ENCODE results near the gene WIPF1.

WIPF1 gene

DNA sequence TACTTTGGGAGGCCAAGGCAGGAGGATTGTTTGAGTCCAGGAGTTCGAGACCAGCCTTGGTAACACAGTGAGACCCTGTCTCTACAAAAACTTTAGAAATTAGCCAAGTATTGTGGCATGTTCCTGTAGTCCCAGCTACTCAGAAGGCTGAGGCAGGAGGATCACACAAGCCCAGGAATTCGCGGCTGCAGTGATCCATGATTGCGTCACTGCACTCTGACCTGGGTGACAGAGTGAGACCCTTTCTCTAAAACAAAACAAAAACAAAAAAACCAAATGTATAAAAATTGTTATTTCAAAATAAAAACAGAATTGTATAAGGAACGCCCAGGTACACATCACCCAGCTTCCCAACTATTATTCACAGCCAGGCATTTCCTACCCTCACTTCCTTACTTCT lies 56.7 kb downstream of the WIPF1 start:
- DNase-seq (ENCODE audit: low read depth) = no peak

- no peak for DNase-seq (ENCODE audit: low read depth)
Observed at GRCh38 chr2:174535757-174536703, 61.6 kb downstream of the WIPF1 start.

DNA sequence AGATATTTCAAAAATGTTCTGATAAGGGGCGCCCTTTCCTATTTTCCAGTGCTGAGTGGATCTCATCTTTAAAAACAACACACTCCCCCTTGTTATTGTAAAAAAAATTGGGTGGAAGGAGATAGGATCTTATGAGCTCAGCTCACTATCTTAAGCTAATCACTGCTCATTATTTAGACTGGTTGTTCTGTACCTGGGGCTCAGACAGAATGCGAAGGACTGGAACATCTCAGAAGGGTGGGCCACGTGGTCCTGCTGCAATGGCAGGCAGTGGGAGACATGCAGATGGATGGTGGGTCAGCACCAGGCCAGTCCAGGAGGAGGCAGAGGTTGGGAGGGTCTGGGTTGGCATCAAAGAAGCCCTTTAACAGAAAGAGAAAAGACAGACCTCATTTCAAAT lies 62.5 kb downstream of the WIPF1 start:
- no peak for DNase-seq (ENCODE audit: low read depth)

GRCh38 chr2:174529916-174530315 lies 67.7 kb downstream of the WIPF1 start:
- no peak for DNase-seq (ENCODE audit: low read depth)

DNA sequence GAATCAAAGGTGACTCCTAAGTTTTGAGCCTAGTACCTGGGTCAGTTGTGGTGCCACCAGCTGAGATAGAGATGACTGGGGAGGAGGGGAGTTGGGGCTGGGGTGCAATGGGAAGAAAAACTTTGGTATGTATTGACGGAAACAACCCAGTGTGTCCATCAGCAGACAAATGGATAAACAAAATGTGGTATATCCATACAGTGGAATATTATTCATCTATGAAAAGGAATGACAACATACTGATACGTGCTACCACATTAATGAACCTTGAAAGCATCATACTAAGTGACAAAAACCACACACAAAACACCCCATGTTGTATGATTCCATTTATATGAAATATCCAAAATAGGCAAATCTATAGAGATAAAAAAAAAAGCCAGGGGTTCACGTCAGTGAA lies 69.6 kb downstream of the WIPF1 start:
- DNase-seq (ENCODE audit: low read depth) = no peak

DNA sequence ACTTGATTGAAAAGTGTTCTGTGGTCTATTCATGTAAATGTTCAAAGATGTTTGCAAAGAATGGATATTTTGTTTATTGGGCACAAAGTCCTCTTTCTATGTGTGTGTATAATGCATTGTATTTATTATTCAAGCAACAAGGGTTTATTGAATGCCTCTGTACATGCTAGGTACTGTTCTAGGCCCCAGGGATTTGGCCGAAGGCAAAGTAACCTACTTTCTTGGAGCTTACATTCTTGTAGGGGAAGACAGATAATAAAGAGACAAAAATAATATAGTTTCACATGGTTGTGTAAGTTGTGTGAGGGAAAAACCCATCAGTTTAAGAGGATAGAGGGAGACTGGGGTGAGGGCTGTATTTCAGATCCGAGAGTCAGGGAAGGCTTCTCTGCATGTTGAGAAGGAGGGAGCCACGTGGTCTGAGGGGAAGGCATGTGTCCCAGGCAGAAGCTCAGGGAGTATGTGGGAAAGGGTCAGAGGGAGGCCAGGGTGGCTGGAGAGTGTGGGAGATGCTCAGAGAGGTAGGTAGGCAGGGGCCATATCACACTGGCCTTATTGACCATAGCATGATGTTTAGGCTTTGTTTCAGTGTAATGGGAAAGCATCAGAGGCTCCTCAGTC lies 70.4 kb downstream of the WIPF1 start:
- DNase-seq (ENCODE audit: low read depth) = no peak

GRCh38 chr2:174524527-174524926 lies 73.1 kb downstream of the WIPF1 start:
- DNase-seq (ENCODE audit: low read depth) = no peak

DNA sequence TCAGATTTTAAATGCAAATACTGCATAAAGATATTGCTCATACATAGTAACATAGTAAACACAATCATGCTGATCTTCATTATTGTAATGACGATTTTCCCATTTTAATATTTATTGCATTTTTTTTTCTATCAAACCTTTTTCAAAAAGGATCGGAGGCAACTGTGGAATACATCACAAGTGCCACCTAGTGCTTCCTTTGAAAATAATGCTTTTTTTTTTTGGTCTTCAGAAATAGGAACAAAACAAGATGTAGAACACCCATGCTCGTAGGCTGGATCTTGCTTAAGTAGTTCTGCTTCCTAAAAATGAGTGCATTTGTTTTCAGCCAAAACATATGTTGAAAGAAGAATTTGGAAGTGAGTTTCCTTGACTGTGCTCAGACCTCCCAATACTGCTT lies 75.1 kb downstream of the WIPF1 start:
- no peak for DNase-seq (ENCODE audit: low read depth)

GRCh38 chr2:174518395-174518794 lies 79.2 kb downstream of the WIPF1 start:
- DNase-seq (ENCODE audit: low read depth) = no peak

- no peak for DNase-seq (ENCODE audit: low read depth)
Observed at GRCh38 chr2:174516501-174517378, 80.9 kb downstream of the WIPF1 start.

DNA sequence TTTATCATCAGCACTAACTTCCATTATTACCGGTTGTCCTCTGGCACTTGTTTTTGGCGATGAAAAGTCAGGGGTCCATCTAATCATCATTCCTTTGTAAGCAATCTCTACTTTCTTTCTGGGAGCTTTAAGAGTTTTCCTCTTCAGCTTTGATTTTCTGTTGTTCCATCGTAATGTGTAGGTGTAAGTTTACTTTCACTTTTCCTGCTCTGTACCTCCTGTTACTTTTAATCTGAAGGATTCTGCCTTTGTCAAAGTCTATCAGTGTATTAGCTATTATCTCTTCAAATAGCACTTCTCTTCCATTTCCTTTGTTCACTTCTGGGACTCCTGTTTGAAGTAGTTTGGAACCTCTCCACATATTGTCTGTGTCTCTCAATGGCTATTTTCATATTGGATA lies 85.3 kb downstream of the WIPF1 start:
- no peak for DNase-seq (ENCODE audit: low read depth)

- no peak for DNase-seq (ENCODE audit: low read depth)
Observed at GRCh38 chr2:174511580-174512260, 85.9 kb downstream of the WIPF1 start.

- no peak for DNase-seq (ENCODE audit: low read depth)
Observed at GRCh38 chr2:174510583-174511189, 86.9 kb downstream of the WIPF1 start.
